HepG2 (cell line): ENCODE results near the gene ZNF653. TPM values are rescaled to one million over a fixed set of nuclear protein-coding genes. Genes with fewer than 3 reads are reported as not detected.

Experiments used
- AGO2 ChIP-seq: fragments of 200-400 bp; formaldehyde crosslinking; optimal IDR thresholded peaks from 2 replicates; pipeline ENCODE3; 2017; ENCODE audit warnings: mild to moderate bottlenecking, low read depth, low read length, moderate library complexity
- BRCA1 ChIP-seq: sonication (generic); formaldehyde crosslinking; IDR thresholded peaks from 2 replicates; pipeline ENCODE4 v1.4.0; 2020; ENCODE audit warnings: missing genetic modification reagents
- HNRNPL ChIP-seq: fragments of 200-400 bp; formaldehyde crosslinking; IDR thresholded peaks from 2 replicates; pipeline ENCODE4 v1.6.1; 2017; ENCODE audit warnings: mild to moderate bottlenecking, low read depth, low read length
- IRX3 ChIP-seq: sonication (generic); formaldehyde crosslinking; IDR thresholded peaks from 2 replicates; pipeline ENCODE4 v1.8.1; 2023; ENCODE audit warnings: mild to moderate bottlenecking, low read depth, missing genetic modification reagents, borderline replicate concordance
- MAF1 ChIP-seq: sonication (generic); formaldehyde crosslinking; IDR thresholded peaks from 2 replicates; pipeline ENCODE4 v1.5.0; 2020; ENCODE audit warnings: missing genetic modification reagents, borderline replicate concordance
- THRA ChIP-seq: sonication (generic); formaldehyde crosslinking; IDR thresholded peaks from 2 replicates; pipeline ENCODE4 v1.4.0; 2020; ENCODE audit warnings: missing genetic modification reagents, borderline replicate concordance
- ZBTB10 ChIP-seq: sonication (generic); formaldehyde crosslinking; IDR thresholded peaks from 2 replicates; pipeline ENCODE4 v1.4.0; 2020; ENCODE audit warnings: missing genetic modification reagents, borderline replicate concordance
- ZBTB38 ChIP-seq: sonication (generic); formaldehyde crosslinking; IDR thresholded peaks from 2 replicates; pipeline ENCODE4 v1.5.1; 2020; ENCODE audit warnings: mild to moderate bottlenecking, missing genetic modification reagents
- ZMAT5 ChIP-seq: sonication (generic); formaldehyde crosslinking; IDR thresholded peaks from 2 replicates; pipeline ENCODE4 v1.5.0; 2020; ENCODE audit warnings: mild to moderate bottlenecking, low read depth, missing genetic modification reagents, borderline replicate concordance
- ZNF143 ChIP-seq: sonication (generic); formaldehyde crosslinking; IDR thresholded peaks from 2 replicates; pipeline ENCODE4 v1.4.0; 2020; ENCODE audit warnings: missing genetic modification reagents
- ZNF256 ChIP-seq: sonication (generic); formaldehyde crosslinking; conservative IDR thresholded peaks from 2 replicates; pipeline ENCODE4 v1.4.0; 2020; ENCODE audit warnings: missing genetic modification reagents
- ZNF333 ChIP-seq: sonication (generic); formaldehyde crosslinking; IDR thresholded peaks from 2 replicates; pipeline ENCODE4 v1.4.0; 2020; ENCODE audit warnings: mild to moderate bottlenecking, missing genetic modification reagents, borderline replicate concordance
- ZNF749 ChIP-seq: sonication (generic); formaldehyde crosslinking; IDR thresholded peaks from 2 replicates; pipeline ENCODE4 v1.8.0; 2022; ENCODE audit warnings: mild to moderate bottlenecking, missing genetic modification reagents, moderate library complexity, borderline replicate concordance
- ZNF777 ChIP-seq: sonication (generic); formaldehyde crosslinking; IDR thresholded peaks from 2 replicates; pipeline ENCODE4 v1.4.0; 2020; ENCODE audit warnings: missing genetic modification reagents
- polyA plus RNA-seq, 8 experiments: library from polyadenylated mRNA; depleted of rRNA in 3 of 8; stranded (reverse) in 7 of 8; unstranded in 1 of 8; fragments of >200 nt; fragmentation: Illumina TruSeq in 4 of 8; extraction: Trizol in 4 of 8; gene quantifications; 2 replicates each; pipeline versions ENCODE4 v1.2.1 to v1.2.3, GENCODE V29; 2011 to 2016; ENCODE audit warnings: low read depth in 4 of 8, missing spikeins in 1 of 8, mixed read lengths in 1 of 8; ENCODE audit not compliant: insufficient read depth in 1 of 8
- total RNA-seq, 5 experiments: library from RNA; depleted of rRNA; stranded (reverse); fragments of >200 nt; fragmentation: Illumina TruSeq; extraction: Trizol; gene quantifications; 2 replicates each; pipeline ENCODE4 v1.2.3, GENCODE V29; 2016; ENCODE audit warnings: low read depth in 1 of 5
- TF ChIP-seq, protein P1 (sequence below): sonication (generic); formaldehyde crosslinking; IDR thresholded peaks from 2 replicates; pipeline ENCODE4 v1.4.0; 2020; ENCODE audit warnings: missing genetic modification reagents, borderline replicate concordance
- TF ChIP-seq, protein P2 (sequence below): IDR thresholded peaks from 2 replicates; pipeline ENCODE4 v1.6.1; 2018; ENCODE audit warnings: missing genetic modification reagents
- TF ChIP-seq, protein P3 (sequence below): sonication (generic); formaldehyde crosslinking; IDR thresholded peaks from 2 replicates; pipeline ENCODE4 v1.8.1; 2023; ENCODE audit warnings: mild to moderate bottlenecking, moderate library complexity, missing genetic modification reagents
- TF ChIP-seq, protein P4 (sequence below), 2 experiments: fragments of 450-650 bp in 1 of 2; sonication (generic) in 1 of 2; formaldehyde crosslinking; IDR thresholded peaks; 2 replicates each; pipeline versions ENCODE4 v1.5.0 to v1.8.0; 2020 to 2022; ENCODE audit warnings: mild to moderate bottlenecking in 1 of 2, missing genetic modification reagents in 1 of 2

The ZNF653 gene
- total and polyA plus RNA-seq, 2 of the 13 experiments (the other 11 are each of a cell fraction or from before 2014, with no cell fraction given): 4.7 to 7.1 TPM

GRCh38 chr19:11435833-11436313, 69.8 kb downstream of the ZNF653 start (continued):
- TF ChIP-seq THRA (CRISPR knock-in tag) (no peak), BRCA1 (no peak), HNRNPL (0 out of 2 replicates have a peak, but pooled peaks have one; percentile 8), ZNF777 (CRISPR knock-in tag) (peak; percentile 3; the same call in 1 of the 2 replicates), ZNF256 (CRISPR knock-in tag) (0 out of 2 replicates have a peak, but pooled peaks have one; percentile 16), IRX3 (CRISPR knock-in tag) (no peak), ZBTB38 (CRISPR knock-in tag) (peak; percentile 10; the same call in 1 of the 2 replicates), AGO2 (peak; percentile 55), MAF1 (CRISPR knock-in tag) (0 out of 2 replicates have a peak, but pooled peaks have one; percentile 31), ZNF333 (CRISPR knock-in tag) (no peak), ZNF143 (CRISPR knock-in tag) (0 out of 2 replicates have a peak, but pooled peaks have one; percentile 0), ZMAT5 (CRISPR knock-in tag) (no peak), ZNF749 (CRISPR knock-in tag) (0 out of 2 replicates have a peak, but pooled peaks have one; percentile 8), ZBTB10 (0 out of 2 replicates have a peak, but pooled peaks have one; percentile 21)
- TF ChIP-seq, protein P1, sequence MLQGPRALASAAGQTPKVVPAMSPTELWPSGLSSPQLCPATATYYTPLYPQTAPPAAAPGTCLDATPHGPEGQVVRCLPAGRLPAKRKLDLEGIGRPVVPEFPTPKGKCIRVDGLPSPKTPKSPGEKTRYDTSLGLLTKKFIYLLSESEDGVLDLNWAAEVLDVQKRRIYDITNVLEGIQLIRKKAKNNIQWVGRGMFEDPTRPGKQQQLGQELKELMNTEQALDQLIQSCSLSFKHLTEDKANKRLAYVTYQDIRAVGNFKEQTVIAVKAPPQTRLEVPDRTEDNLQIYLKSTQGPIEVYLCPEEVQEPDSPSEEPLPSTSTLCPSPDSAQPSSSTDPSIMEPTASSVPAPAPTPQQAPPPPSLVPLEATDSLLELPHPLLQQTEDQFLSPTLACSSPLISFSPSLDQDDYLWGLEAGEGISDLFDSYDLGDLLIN (CRISPR knock-in tag): no peak
- TF ChIP-seq, protein P2, sequence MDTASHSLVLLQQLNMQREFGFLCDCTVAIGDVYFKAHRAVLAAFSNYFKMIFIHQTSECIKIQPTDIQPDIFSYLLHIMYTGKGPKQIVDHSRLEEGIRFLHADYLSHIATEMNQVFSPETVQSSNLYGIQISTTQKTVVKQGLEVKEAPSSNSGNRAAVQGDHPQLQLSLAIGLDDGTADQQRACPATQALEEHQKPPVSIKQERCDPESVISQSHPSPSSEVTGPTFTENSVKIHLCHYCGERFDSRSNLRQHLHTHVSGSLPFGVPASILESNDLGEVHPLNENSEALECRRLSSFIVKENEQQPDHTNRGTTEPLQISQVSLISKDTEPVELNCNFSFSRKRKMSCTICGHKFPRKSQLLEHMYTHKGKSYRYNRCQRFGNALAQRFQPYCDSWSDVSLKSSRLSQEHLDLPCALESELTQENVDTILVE (CRISPR knock-in tag): no peak
- TF ChIP-seq, protein P3, sequence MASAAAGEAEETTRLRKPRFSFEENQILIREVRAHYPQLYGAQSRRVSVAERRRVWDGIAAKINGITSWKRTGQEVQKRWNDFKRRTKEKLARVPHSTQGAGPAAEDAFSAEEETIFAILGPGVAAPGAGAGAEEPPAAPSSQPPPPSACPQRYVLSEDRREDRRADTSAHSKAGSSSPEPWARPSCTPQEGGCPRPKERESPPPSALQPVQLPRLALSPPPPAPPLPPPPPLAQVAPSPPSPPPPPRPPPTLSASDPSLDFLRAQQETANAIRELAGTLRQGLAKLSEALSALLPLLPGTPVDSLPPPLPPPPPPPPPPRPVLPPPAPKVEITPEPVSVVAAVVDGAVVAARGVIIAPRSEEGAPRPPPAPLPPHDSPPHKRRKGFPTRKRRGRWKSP (CRISPR knock-in tag): 0 out of 2 replicates have a peak, but pooled peaks have one; percentile 24
- TF ChIP-seq, protein P4, sequence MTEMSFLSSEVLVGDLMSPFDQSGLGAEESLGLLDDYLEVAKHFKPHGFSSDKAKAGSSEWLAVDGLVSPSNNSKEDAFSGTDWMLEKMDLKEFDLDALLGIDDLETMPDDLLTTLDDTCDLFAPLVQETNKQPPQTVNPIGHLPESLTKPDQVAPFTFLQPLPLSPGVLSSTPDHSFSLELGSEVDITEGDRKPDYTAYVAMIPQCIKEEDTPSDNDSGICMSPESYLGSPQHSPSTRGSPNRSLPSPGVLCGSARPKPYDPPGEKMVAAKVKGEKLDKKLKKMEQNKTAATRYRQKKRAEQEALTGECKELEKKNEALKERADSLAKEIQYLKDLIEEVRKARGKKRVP (CRISPR knock-in tag; IDR thresholded peaks at IDR 0.05): no peak
